Measurements from ENCODE around the gene SORT1. TPM values are rescaled to one million over a fixed set of nuclear protein-coding genes. Genes with fewer than 3 reads are reported as not detected.
A peak's percentile ranks its signal among the peaks of the same experiment; 100 is the strongest.

Gene SORT1
- total and polyA plus RNA-seq, 2 of the 4 experiments (the other 2 are of a cell fraction): 15.8 to 16.7 TPM

DNA sequence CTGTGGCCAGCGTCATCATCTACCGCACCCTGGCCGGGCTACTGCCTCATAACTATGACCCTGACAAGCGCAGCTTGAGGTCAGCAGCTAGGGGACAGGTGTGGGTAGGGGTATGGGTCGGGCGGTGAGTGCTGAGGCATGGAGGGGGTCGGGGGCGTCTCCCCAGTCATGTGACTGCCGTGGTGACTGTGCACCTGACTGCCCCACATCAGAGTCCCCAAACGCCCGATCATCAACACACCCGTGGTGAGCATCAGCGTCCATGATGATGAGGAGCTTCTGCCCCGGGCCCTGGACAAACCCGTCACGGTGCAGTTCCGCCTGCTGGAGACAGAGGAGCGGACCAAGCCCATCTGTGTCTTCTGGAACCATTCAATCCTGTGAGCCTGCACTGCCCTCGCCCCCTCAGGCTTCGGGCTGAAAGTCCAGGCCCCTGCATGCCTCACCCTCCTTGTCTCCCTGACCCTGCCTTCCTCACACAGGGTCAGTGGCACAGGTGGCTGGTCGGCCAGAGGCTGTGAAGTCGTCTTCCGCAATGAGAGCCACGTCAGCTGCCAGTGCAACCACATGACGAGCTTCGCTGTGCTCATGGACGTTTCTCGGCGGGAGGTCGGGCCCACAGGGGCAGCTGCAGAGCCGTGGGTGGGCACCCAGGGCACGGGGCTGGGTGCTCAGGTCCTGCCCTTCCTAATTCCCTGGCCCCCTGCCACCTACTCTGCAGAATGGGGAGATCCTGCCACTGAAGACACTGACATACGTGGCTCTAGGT lies 128.3 kb downstream of the SORT1 start:
- ATAC-seq (ENCODE audit: low read depth): no peak
- in situ Hi-C loops (cut with MboI; ENCODE audit: low sequenced_read_pairs) (loop anchor here (10.0 kb wide), 1 partner anchor 265 kb away; the partner anchor contains the start of gene GPR61), intact Hi-C loops (cut with micrococcal nuclease) (no loop called here), dilution Hi-C loops (cut with HindIII; ENCODE audit: low sequenced_read_pairs, unreplicated experiment) (no loop called here)
- no peak overlapping the region for H4K8ac ChIP-seq (ENCODE audit: low read depth in 2 of 2, low read length in 2 of 2)
- no peak overlapping the region for H2BK5ac ChIP-seq (ENCODE audit: low read depth, low read length, poor library complexity, severe bottlenecking)
- no peak overlapping the region for H3K27ac ChIP-seq (ENCODE audit: insufficient read depth, low read length)
- H2BK20ac ChIP-seq (ENCODE audit: low read depth, low read length): no peak overlapping the region
- POLR2A ChIA-PET (ENCODE audit: unreplicated experiment): no interaction called here
- peak overlapping the region; percentile 8; the same call in 1 of the 2 replicates for H2AK5ac ChIP-seq (ENCODE audit: low read depth, low read length)
- peaks cover 2% of the 10 kb centered on the region; the same call in 1 of the 2 replicates for H3K9me3 ChIP-seq (ENCODE audit: control insufficient read depth, insufficient read depth, low read length)
- CTCF ChIA-PET: no interaction called here
- no peaks in the 10 kb centered on the region for H4K20me1 ChIP-seq (ENCODE audit: insufficient read depth, low read length)
- no peak overlapping the region for H4K5ac ChIP-seq (ENCODE audit: low read depth, low read length)
- H2BK15ac ChIP-seq (ENCODE audit: low read depth, low read length): no peak overlapping the region
- no peak for DNase-seq
- WGBS, 2 experiments (ENCODE audit: extremely low coverage in 2 of 2, insufficient read length in 1 of 2): 95% methylated on average over 19 of the region's 33 CpGs; no CpG with 5 or more reads in 1 of the 2 experiments
- BruUV-seq (replicated peaks): no TSS peak
- H3K4me2 ChIP-seq (ENCODE audit: low read depth, low read length): no peak overlapping the region
- H3K14ac ChIP-seq (replicated peaks; ENCODE audit: low read depth, low read length): no peak overlapping the region
- H2AK9ac ChIP-seq (replicated peaks; ENCODE audit: low read depth, low read length, poor library complexity): no peak overlapping the region
- peaks cover 2% of the 10 kb centered on the region for H3K4me1 ChIP-seq (ENCODE audit: control insufficient read depth, insufficient read depth, low read length)
- H3K9me1 ChIP-seq (ENCODE audit: insufficient read depth, low read length): no peaks in the 10 kb centered on the region
- H3K9ac ChIP-seq (ENCODE audit: low read depth, low read length): no peak overlapping the region
- no peak overlapping the region for H3K18ac ChIP-seq (ENCODE audit: low read depth, low read length)
- no peak overlapping the region for H3K4me3 ChIP-seq (ENCODE audit: insufficient read depth, low read depth, low read length)
- H3K4ac ChIP-seq (ENCODE audit: low read depth, low read length): no peak overlapping the region
- no peak overlapping the region for H3K23ac ChIP-seq (ENCODE audit: low read depth, low read length)
- no peaks in the 10 kb centered on the region for H3K79me1 ChIP-seq (ENCODE audit: low read depth in 1 of 2, low read length in 2 of 2)
- no peak overlapping the region for H2BK120ac ChIP-seq (ENCODE audit: low read depth, low read length)
- peak overlapping the region; percentile 58 for H2AFZ ChIP-seq (replicated peaks; ENCODE audit: low read length, poor library complexity)
- H3K36me3 ChIP-seq (ENCODE audit: control insufficient read depth, insufficient read depth, low read length): peaks cover 2% of the 10 kb centered on the region; the same call in 1 of the 2 replicates
- H3K27me3 ChIP-seq (ENCODE audit: control insufficient read depth, insufficient read depth, low read length): no peaks in the 10 kb centered on the region
- no peak overlapping the region for H3K56ac ChIP-seq (ENCODE audit: extremely low read depth, insufficient read depth, low read length)
- no peak overlapping the region for H4K91ac ChIP-seq (ENCODE audit: insufficient read depth, low read depth, low read length)
- TF ChIP-seq MXI1 (IDR thresholded peaks at IDR 0.05; ENCODE audit: borderline replicate concordance, low read depth, low read length) (no peak), SMC3 (IDR thresholded peaks at IDR 0.05; ENCODE audit: low read depth, low read length) (no peak), CEBPB (IDR thresholded peaks at IDR 0.05; ENCODE audit: low read depth, low read length) (no peak), FOS (IDR thresholded peaks at IDR 0.05; ENCODE audit: low read depth, low read length) (no peak), RFX5 (IDR thresholded peaks at IDR 0.05; ENCODE audit: low read depth, low read length) (no peak), POLR2A (IDR thresholded peaks at IDR 0.05; ENCODE audit: low read depth, low read length) (no peak), NFE2L2 (IDR thresholded peaks at IDR 0.05; ENCODE audit: low read depth, low read length) (no peak), RAD21 (IDR thresholded peaks at IDR 0.05; ENCODE audit: low read length) (no peak), RCOR1 (IDR thresholded peaks at IDR 0.05; ENCODE audit: insufficient replicate concordance, low read length) (no peak), BHLHE40 (IDR thresholded peaks at IDR 0.05; ENCODE audit: low read depth, low read length) (no peak), MAFK (IDR thresholded peaks at IDR 0.05; ENCODE audit: low read depth, low read length) (no peak), CHD1 (IDR thresholded peaks at IDR 0.05; ENCODE audit: low read depth, low read length) (no peak)
- TF ChIP-seq, protein P1, sequence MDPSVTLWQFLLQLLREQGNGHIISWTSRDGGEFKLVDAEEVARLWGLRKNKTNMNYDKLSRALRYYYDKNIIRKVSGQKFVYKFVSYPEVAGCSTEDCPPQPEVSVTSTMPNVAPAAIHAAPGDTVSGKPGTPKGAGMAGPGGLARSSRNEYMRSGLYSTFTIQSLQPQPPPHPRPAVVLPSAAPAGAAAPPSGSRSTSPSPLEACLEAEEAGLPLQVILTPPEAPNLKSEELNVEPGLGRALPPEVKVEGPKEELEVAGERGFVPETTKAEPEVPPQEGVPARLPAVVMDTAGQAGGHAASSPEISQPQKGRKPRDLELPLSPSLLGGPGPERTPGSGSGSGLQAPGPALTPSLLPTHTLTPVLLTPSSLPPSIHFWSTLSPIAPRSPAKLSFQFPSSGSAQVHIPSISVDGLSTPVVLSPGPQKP (IDR thresholded peaks at IDR 0.05; ENCODE audit: borderline replicate concordance, low read depth, low read length): no peak
- TF ChIP-seq, protein P2, sequence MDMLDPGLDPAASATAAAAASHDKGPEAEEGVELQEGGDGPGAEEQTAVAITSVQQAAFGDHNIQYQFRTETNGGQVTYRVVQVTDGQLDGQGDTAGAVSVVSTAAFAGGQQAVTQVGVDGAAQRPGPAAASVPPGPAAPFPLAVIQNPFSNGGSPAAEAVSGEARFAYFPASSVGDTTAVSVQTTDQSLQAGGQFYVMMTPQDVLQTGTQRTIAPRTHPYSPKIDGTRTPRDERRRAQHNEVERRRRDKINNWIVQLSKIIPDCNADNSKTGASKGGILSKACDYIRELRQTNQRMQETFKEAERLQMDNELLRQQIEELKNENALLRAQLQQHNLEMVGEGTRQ (IDR thresholded peaks at IDR 0.05; ENCODE audit: low read depth, low read length): no peak
- TF ChIP-seq, protein P3, sequence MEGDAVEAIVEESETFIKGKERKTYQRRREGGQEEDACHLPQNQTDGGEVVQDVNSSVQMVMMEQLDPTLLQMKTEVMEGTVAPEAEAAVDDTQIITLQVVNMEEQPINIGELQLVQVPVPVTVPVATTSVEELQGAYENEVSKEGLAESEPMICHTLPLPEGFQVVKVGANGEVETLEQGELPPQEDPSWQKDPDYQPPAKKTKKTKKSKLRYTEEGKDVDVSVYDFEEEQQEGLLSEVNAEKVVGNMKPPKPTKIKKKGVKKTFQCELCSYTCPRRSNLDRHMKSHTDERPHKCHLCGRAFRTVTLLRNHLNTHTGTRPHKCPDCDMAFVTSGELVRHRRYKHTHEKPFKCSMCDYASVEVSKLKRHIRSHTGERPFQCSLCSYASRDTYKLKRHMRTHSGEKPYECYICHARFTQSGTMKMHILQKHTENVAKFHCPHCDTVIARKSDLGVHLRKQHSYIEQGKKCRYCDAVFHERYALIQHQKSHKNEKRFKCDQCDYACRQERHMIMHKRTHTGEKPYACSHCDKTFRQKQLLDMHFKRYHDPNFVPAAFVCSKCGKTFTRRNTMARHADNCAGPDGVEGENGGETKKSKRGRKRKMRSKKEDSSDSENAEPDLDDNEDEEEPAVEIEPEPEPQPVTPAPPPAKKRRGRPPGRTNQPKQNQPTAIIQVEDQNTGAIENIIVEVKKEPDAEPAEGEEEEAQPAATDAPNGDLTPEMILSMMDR (conservative IDR thresholded peaks at IDR 0.05; ENCODE audit: low read depth, low read length): no peak
